Upper lobe of right lung (tissue), 1 donor: ENCODE data around the gene SYPL1. TPM values are rescaled to one million over a fixed set of nuclear protein-coding genes. Genes with fewer than 3 reads are reported as not detected.

Source experiments
- ATAC-seq: fragments of 200-7000 bp; cut with Tn5 transposase; one replicate; pipeline ENCODE4 v1.9.1; 2020; ENCODE audit warnings: mild to moderate bottlenecking, moderate library complexity
- DNase-seq: peaks from one replicate; pipeline ENCODE4 v3.0.0-alpha.2; 2020
- H3K27ac ChIP-seq: fragments of 200-600 bp; one replicate; pipeline ENCODE4 v1.8.0; 2022
- H3K27me3 ChIP-seq: fragments of 200-600 bp; one replicate; pipeline ENCODE4 v1.8.0; 2022; ENCODE audit warnings: mild to moderate bottlenecking
- H3K36me3 ChIP-seq: fragments of 200-600 bp; one replicate; pipeline ENCODE4 v1.8.0; 2022
- H3K4me1 ChIP-seq: fragments of 200-600 bp; one replicate; pipeline ENCODE4 v1.8.0; 2022
- H3K4me3 ChIP-seq: fragments of 200-600 bp; one replicate; pipeline ENCODE4 v1.8.0; 2022; ENCODE audit warnings: mild to moderate bottlenecking
- H3K9me3 ChIP-seq: fragments of 200-600 bp; one replicate; pipeline ENCODE4 v1.8.0; 2022
- intact Hi-C: fragments of 100-400 bp; cut with DNase I; formaldehyde crosslinking; loops from one replicate; pipeline ENCODE4 v1.11.0; 2022
- total RNA-seq: library from RNA; stranded (reverse); fragmentation: NEBNext Ultra II Directional; extraction: Animal tissue kit (Norgen Biotek cat#: 25700); gene quantifications from one replicate; pipeline ENCODE4 v1.2.1, GENCODE V29; 2021
- TF ChIP-seq, protein P1 (sequence below): fragments of 200-600 bp; IDR thresholded peaks from one replicate; pipeline ENCODE4 v1.8.0; 2022; ENCODE audit warnings: antibody characterized with exemption
- donor health status: DM: no; HTN: yes; CAD: no; lungs with severe emphysema.

Gene SYPL1
- total RNA-seq, 1 donor from 2014 or later = 92.4 TPM

- intact Hi-C loops = loop anchor here (10.0 kb wide), 1 partner anchor 392 kb away; no protein-coding TSS in a partner anchor
- Histone ChIP-seq H3K27ac (no peak overlapping the region), H3K9me3 (no peaks in the 10 kb centered on the region), H3K4me1 (no peaks in the 10 kb centered on the region), H3K36me3 (no peaks in the 10 kb centered on the region), H3K4me3 (no peak overlapping the region), H3K27me3 (no peaks in the 10 kb centered on the region)
- DNase-seq (no peak), ATAC-seq (no peak)
- TF ChIP-seq, protein P1, sequence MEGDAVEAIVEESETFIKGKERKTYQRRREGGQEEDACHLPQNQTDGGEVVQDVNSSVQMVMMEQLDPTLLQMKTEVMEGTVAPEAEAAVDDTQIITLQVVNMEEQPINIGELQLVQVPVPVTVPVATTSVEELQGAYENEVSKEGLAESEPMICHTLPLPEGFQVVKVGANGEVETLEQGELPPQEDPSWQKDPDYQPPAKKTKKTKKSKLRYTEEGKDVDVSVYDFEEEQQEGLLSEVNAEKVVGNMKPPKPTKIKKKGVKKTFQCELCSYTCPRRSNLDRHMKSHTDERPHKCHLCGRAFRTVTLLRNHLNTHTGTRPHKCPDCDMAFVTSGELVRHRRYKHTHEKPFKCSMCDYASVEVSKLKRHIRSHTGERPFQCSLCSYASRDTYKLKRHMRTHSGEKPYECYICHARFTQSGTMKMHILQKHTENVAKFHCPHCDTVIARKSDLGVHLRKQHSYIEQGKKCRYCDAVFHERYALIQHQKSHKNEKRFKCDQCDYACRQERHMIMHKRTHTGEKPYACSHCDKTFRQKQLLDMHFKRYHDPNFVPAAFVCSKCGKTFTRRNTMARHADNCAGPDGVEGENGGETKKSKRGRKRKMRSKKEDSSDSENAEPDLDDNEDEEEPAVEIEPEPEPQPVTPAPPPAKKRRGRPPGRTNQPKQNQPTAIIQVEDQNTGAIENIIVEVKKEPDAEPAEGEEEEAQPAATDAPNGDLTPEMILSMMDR = no peak
Observed at GRCh38 chr7:106047184-106047583, 64.9 kb downstream of the SYPL1 start.

GRCh38 chr7:106045586-106045985 lies 66.5 kb downstream of the SYPL1 start:
- Histone ChIP-seq H3K4me1 (peaks cover 3% of the 10 kb centered on the region), H3K9me3 (no peaks in the 10 kb centered on the region), H3K27me3 (no peaks in the 10 kb centered on the region), H3K36me3 (no peaks in the 10 kb centered on the region), H3K4me3 (no peak overlapping the region), H3K27ac (no peak overlapping the region)
- DNase-seq (no peak), ATAC-seq (no peak)
- intact Hi-C loops = loop anchor here (10.0 kb wide), 1 partner anchor 391 kb away; no protein-coding TSS in a partner anchor
- TF ChIP-seq, protein P1 = no peak

- TF ChIP-seq, protein P1 = no peak
- Histone ChIP-seq H3K27me3 (no peaks in the 10 kb centered on the region), H3K36me3 (no peaks in the 10 kb centered on the region), H3K4me3 (no peak overlapping the region), H3K27ac (no peak overlapping the region), H3K4me1 (peaks cover 5% of the 10 kb centered on the region), H3K9me3 (no peaks in the 10 kb centered on the region)
- ATAC-seq (no peak), DNase-seq (no peak)
- intact Hi-C loops = loop anchor here (10.0 kb wide), 1 partner anchor 390 kb away; no protein-coding TSS in a partner anchor
Observed at GRCh38 chr7:106045139-106045538, 67.0 kb downstream of the SYPL1 start.

DNA sequence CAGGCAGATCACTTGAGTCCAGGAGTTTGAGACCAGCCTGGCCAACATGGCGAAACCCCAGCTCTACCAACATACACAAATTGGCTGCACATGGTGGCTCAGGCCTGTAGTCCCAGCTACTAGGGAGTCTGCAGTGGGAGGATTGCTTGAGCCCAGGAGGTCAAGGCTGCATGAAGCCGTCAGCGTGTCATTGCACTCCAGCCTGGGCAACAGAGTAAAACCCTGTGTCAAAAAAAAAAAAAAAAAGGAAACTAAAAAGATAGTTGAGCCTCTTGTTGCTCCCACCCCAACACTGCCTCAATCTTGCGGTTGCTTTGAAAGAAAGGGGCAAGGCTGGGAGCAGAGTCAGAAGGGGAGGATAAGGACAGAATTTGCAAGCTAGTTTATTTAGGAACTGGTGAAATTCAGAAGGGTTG lies 69.9 kb downstream of the SYPL1 start:
- ATAC-seq = no peak
- H3K9me3 ChIP-seq = no peaks in the 10 kb centered on the region
- intact Hi-C loops = loop anchor here (10.0 kb wide), 1 partner anchor 387 kb away; no protein-coding TSS in a partner anchor
- no peaks in the 10 kb centered on the region for H3K36me3 ChIP-seq
- no peak overlapping the region for H3K27ac ChIP-seq
- no peak for DNase-seq
- H3K4me1 ChIP-seq = peaks cover 10% of the 10 kb centered on the region
- TF ChIP-seq, protein P1 = no peak
- no peak overlapping the region for H3K4me3 ChIP-seq
- no peaks in the 10 kb centered on the region for H3K27me3 ChIP-seq

- Histone ChIP-seq H3K27ac (no peak overlapping the region), H3K4me3 (no peak overlapping the region), H3K36me3 (no peaks in the 10 kb centered on the region), H3K27me3 (no peaks in the 10 kb centered on the region), H3K4me1 (peaks cover 10% of the 10 kb centered on the region), H3K9me3 (no peaks in the 10 kb centered on the region)
- intact Hi-C loops = loop anchor here (10.0 kb wide), 1 partner anchor 386 kb away; no protein-coding TSS in a partner anchor
- DNase-seq (no peak), ATAC-seq (peak; percentile 69)
- TF ChIP-seq, protein P1 = peak; percentile 78
Observed at GRCh38 chr7:106041140-106041717, 70.9 kb downstream of the SYPL1 start.

Other genes starting within 250 kb of the SYPL1 start
- gene ATXN7L1, start 235.7 kb downstream of the SYPL1 start, total RNA-seq = 12.9 TPM
- gene CDHR3, start 149.0 kb downstream of the SYPL1 start, total RNA-seq = 1.4 TPM
- 184 TPM for gene NAMPT, start 172.7 kb upstream of the SYPL1 start, total RNA-seq